AG20443 (cell line): ENCODE results near the gene MRGPRE.

Experiments used
- DNase-seq: peaks from one replicate; pipeline ENCODE4 v3.0.0; 2012; ENCODE audit warnings: low spot score, mixed read lengths

The MRGPRE gene

GRCh38 chr11:3213659-3214419 lies 18.4 kb downstream of the MRGPRE start:
- DNase-seq, result no peak

GRCh38 chr11:3208272-3208671 lies 23.9 kb downstream of the MRGPRE start:
- DNase-seq, result no peak

DNA sequence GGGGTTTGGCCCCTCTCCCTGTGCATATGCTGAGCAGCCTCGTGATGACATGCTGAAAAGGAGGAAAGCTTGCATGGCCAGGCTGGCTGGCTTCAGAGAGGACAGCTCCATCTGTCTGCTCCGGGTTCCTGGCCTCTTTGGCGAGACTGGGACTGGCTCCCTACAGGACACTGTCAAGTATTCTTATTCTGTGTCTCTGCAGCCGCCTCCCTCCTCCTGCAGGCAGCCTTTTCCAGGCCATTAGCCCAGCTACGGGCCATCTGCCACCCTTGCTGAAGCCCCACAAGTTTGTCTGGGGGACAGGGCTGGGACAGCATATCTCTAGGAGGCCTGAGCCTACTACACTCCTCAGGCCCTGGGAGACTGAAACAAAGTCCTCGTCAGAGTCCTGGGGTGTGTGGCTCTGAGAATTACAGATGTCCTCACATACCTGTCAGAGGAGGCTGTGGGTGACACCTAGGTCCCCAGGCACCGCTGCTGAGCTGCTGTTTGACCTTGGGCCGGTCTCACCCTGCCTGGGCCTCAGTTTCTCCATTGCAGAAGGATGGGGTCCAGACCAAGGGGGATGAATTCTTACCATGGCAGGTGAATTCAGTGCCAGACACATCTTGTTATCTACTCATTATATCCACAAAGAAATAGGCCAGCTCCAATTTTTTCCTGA lies 24.6 kb downstream of the MRGPRE start:
- no peak for DNase-seq

DNA sequence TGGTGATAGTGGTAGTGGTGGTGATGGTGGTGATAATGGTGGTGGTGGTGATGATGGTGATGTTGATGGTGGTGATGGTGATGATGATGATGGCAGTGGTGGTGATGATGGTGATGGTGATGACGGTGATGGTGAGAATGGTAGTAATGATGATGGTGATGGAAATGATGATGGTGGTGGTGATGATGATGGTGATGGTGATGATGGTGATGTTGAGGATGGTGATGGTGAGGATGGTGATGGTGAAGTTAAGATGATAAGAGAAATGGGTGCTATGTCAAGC lies 25.4 kb downstream of the MRGPRE start:
- DNase-seq, result no peak

- DNase-seq, result no peak
Measured at GRCh38 chr11:3206156-3206921, 25.9 kb downstream of the MRGPRE start.

GRCh38 chr11:3205261-3206155 lies 26.7 kb downstream of the MRGPRE start:
- DNase-seq, result no peak

- DNase-seq, result no peak
Measured at GRCh38 chr11:3204141-3205015, 27.8 kb downstream of the MRGPRE start.

- DNase-seq, result no peak
Measured at GRCh38 chr11:3203221-3204043, 28.8 kb downstream of the MRGPRE start.

GRCh38 chr11:3202759-3203158 lies 29.5 kb downstream of the MRGPRE start:
- DNase-seq, result no peak

GRCh38 chr11:3202305-3202704 lies 29.9 kb downstream of the MRGPRE start:
- DNase-seq, result no peak

GRCh38 chr11:3201677-3202181 lies 30.5 kb downstream of the MRGPRE start:
- DNase-seq, result no peak

DNA sequence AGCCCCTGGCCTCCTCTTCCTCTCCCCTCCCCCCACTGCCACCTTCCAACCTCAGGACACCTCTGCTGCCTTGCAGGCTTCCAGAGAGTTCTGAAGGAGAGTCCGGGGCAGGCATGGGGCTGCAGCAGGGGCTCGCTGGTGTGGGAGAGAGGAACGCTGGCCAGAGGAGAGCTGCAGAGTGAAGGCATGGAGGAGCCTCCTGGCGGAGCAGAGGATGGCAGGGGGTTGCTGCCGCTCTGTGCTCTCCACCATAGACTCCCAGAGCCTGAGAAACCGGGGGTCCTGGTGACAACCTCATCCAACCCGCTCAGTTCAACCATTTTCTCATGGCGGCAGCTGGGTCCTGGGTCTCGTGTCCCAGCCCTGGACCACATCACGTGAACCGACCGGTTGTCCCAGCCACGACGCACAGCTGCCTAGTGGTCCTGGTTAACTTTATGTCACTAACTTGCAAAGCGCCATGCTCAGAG lies 31.1 kb downstream of the MRGPRE start:
- DNase-seq, result no peak

DNA sequence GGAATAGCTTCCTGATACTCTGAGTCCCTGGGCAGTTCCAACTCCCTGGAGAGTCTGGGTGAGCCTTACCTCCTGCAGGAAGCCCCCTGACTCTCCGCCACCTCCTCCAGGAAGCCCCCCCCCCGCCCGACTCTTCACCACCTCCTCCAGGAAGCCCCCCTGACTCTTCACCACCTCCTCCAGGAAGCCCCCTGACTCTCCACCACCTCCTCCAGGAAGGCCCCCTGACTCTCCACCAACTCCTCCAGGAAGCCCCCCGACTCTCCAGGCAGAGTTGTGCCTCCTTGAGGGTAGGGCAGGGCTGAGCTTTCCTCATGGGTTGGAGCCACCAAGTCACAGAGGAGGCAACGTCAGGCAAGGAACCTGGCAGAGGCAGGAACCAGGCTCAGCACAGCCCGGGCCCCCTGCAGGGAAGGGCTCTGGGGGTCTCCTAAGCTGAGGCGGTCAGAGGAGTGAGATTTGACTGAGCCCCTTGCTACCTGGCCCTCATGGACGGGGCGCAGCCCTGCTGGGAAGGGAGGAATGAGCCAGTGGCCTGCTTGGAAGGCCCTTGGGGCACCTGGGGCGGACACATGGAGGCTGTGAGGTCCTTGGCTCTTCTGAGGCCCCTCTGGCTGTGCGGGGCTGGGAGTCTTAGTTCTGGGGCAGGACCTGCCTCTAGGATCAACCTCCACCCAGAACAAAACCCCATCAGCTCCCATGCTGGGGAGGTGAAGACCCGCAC lies 31.7 kb downstream of the MRGPRE start:
- DNase-seq, result no peak

- DNase-seq, result no peak
Measured at GRCh38 chr11:3199537-3200295, 32.5 kb downstream of the MRGPRE start.

DNA sequence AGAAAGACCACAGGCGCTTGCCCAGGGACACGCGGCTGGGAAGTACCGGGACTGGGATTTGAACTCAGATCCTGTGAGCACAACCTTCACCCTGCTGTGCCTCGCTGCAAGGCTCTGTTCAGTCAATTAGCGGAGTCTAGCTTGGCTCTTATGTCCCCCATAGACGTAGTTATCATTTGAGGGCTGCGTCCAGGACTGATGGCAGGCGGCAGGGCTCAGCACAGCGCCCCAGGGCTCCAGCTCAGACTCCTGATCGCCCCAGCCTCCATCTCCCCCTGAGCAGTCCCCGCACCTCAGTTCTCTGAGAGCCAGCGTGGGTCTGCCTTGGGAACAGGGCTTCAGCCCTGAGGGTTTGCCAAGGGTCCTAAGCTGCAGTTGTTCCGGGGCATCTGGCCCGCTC lies 33.4 kb downstream of the MRGPRE start:
- no peak for DNase-seq

GRCh38 chr11:3197878-3198528 lies 34.2 kb downstream of the MRGPRE start:
- DNase-seq, result no peak

GRCh38 chr11:3197044-3197695 lies 35.0 kb downstream of the MRGPRE start:
- no peak for DNase-seq
